HG02798 (cell line): Measurements from ENCODE around the gene RCSD1.
A peak's percentile ranks its signal among the peaks of the same experiment; 100 is the strongest.

Experiments
- ATAC-seq: cut with Tn5 transposase; IDR thresholded peaks from one replicate; pipeline ENCODE4 v1.9.1; 2021; ENCODE audit warnings: mild to moderate bottlenecking; ENCODE audit not compliant: unreplicated experiment, poor library complexity

RCSD1 gene

GRCh38 chr1:167683226-167683625 lies 53.2 kb downstream of the RCSD1 start:
- ATAC-seq = no peak

GRCh38 chr1:167683641-167684502 lies 53.8 kb downstream of the RCSD1 start:
- no peak for ATAC-seq

- ATAC-seq = no peak
These were observed 55.8 kb downstream of the RCSD1 start for GRCh38 chr1:167685844-167686243.

GRCh38 chr1:167687919-167688519 lies 58.0 kb downstream of the RCSD1 start:
- ATAC-seq = peak; percentile 71

- no peak for ATAC-seq
These were observed 59.5 kb downstream of the RCSD1 start for GRCh38 chr1:167689567-167689920.

- ATAC-seq = no peak
These were observed 60.0 kb downstream of the RCSD1 start for GRCh38 chr1:167690053-167690452.

- ATAC-seq = no peak
These were observed 63.5 kb downstream of the RCSD1 start for GRCh38 chr1:167693425-167694045.

GRCh38 chr1:167694691-167695090 lies 64.7 kb downstream of the RCSD1 start:
- no peak for ATAC-seq

- no peak for ATAC-seq
These were observed 65.1 kb downstream of the RCSD1 start for GRCh38 chr1:167695147-167695546.

GRCh38 chr1:167695756-167696561 lies 65.9 kb downstream of the RCSD1 start:
- ATAC-seq = no peak

- ATAC-seq = no peak
These were observed 67.7 kb downstream of the RCSD1 start for GRCh38 chr1:167697667-167698141.

GRCh38 chr1:167698313-167698712 lies 68.3 kb downstream of the RCSD1 start:
- no peak for ATAC-seq

- ATAC-seq = no peak
These were observed 71.5 kb downstream of the RCSD1 start for GRCh38 chr1:167701510-167701909.

GRCh38 chr1:167703557-167703956 lies 73.5 kb downstream of the RCSD1 start:
- ATAC-seq = no peak

- ATAC-seq = no peak
These were observed 74.7 kb downstream of the RCSD1 start for GRCh38 chr1:167704715-167705114.

- ATAC-seq = no peak
These were observed 75.2 kb downstream of the RCSD1 start for GRCh38 chr1:167705250-167705649.

- ATAC-seq = no peak
These were observed 76.3 kb downstream of the RCSD1 start for GRCh38 chr1:167706363-167706762.

- no peak for ATAC-seq
These were observed 77.2 kb downstream of the RCSD1 start for GRCh38 chr1:167706931-167707877.

- no peak for ATAC-seq
These were observed 77.9 kb downstream of the RCSD1 start for GRCh38 chr1:167707942-167708341.
